Measurements from ENCODE around the gene SRGAP1. TPM values are rescaled to one million over a fixed set of nuclear protein-coding genes. Genes with fewer than 3 reads are reported as not detected.

SRGAP1 gene
- polyA plus RNA-seq (ENCODE audit: insufficient read length in 4 of 4) = 10 to 100 TPM; 18.3 to 23.7 (median 21.9) TPM

GRCh38 chr12:63844391-63845341, at the start of gene SRGAP1:
Gene SRGAP1, plus strand, starts transcription at chr12:63844700. Its CDS starts 117 bp downstream, at chr12:63844817.
- peak in 3 of 4 donors; percentile 65 to 78 (median 74) for DNase-seq (ENCODE audit: low read depth in 4 of 4, low spot score in 3 of 4)

- DNase-seq (ENCODE audit: low read depth in 4 of 4, low spot score in 3 of 4) = no peak
These were observed 49.3 kb upstream of the SRGAP1 start for GRCh38 chr12:63795032-63795687.

- DNase-seq (ENCODE audit: low read depth in 4 of 4, low spot score in 3 of 4) = no peak
These were observed 48.6 kb upstream of the SRGAP1 start for GRCh38 chr12:63795944-63796343.

GRCh38 chr12:63802012-63802608, 42.4 kb upstream of the SRGAP1 start:
- peak in 1 of 4 donors; percentile 36 for DNase-seq (ENCODE audit: low read depth in 4 of 4, low spot score in 3 of 4)

- DNase-seq (ENCODE audit: low read depth in 4 of 4, low spot score in 3 of 4) = no peak
These were observed 39.8 kb upstream of the SRGAP1 start for GRCh38 chr12:63804746-63805145.

GRCh38 chr12:63805704-63806672, 38.5 kb upstream of the SRGAP1 start:
- DNase-seq (ENCODE audit: low read depth in 4 of 4, low spot score in 3 of 4) = no peak

- no peak for DNase-seq (ENCODE audit: low read depth in 4 of 4, low spot score in 3 of 4)
These were observed 35.9 kb upstream of the SRGAP1 start for GRCh38 chr12:63808631-63809030.

GRCh38 chr12:63809566-63809965, 34.9 kb upstream of the SRGAP1 start:
- no peak for DNase-seq (ENCODE audit: low read depth in 4 of 4, low spot score in 3 of 4)

- no peak for DNase-seq (ENCODE audit: low read depth in 4 of 4, low spot score in 3 of 4)
These were observed 33.2 kb upstream of the SRGAP1 start for GRCh38 chr12:63811334-63811733.

- DNase-seq (ENCODE audit: low read depth in 4 of 4, low spot score in 3 of 4) = no peak
These were observed 32.7 kb upstream of the SRGAP1 start for GRCh38 chr12:63811755-63812154.

GRCh38 chr12:63814146-63814772, 30.2 kb upstream of the SRGAP1 start:
- no peak for DNase-seq (ENCODE audit: low read depth in 4 of 4, low spot score in 3 of 4)

GRCh38 chr12:63815482-63815852, 29.0 kb upstream of the SRGAP1 start:
- DNase-seq (ENCODE audit: low read depth in 4 of 4, low spot score in 3 of 4) = no peak

- no peak for DNase-seq (ENCODE audit: low read depth in 4 of 4, low spot score in 3 of 4)
These were observed 28.5 kb upstream of the SRGAP1 start for GRCh38 chr12:63816031-63816430.

- no peak for DNase-seq (ENCODE audit: low read depth in 4 of 4, low spot score in 3 of 4)
These were observed 24.1 kb upstream of the SRGAP1 start for GRCh38 chr12:63820427-63820826.

GRCh38 chr12:63821781-63822251, 22.7 kb upstream of the SRGAP1 start:
- no peak for DNase-seq (ENCODE audit: low read depth in 4 of 4, low spot score in 3 of 4)

GRCh38 chr12:63822352-63822751, 22.1 kb upstream of the SRGAP1 start:
- DNase-seq (ENCODE audit: low read depth in 4 of 4, low spot score in 3 of 4) = no peak

GRCh38 chr12:63823040-63823439, 21.5 kb upstream of the SRGAP1 start:
- DNase-seq (ENCODE audit: low read depth in 4 of 4, low spot score in 3 of 4) = no peak

- no peak for DNase-seq (ENCODE audit: low read depth in 4 of 4, low spot score in 3 of 4)
These were observed 18.4 kb upstream of the SRGAP1 start for GRCh38 chr12:63826006-63826585.

- DNase-seq (ENCODE audit: low read depth in 4 of 4, low spot score in 3 of 4) = no peak
These were observed 15.6 kb upstream of the SRGAP1 start for GRCh38 chr12:63828867-63829266.
